ENCODE results near the gene EVA1C.
"Not testable (repeated sequence)": the region's sequence is repeated elsewhere in the genome, so short reads cannot be mapped to it uniquely, and the experiment has no call there.

EVA1C gene

DNA sequence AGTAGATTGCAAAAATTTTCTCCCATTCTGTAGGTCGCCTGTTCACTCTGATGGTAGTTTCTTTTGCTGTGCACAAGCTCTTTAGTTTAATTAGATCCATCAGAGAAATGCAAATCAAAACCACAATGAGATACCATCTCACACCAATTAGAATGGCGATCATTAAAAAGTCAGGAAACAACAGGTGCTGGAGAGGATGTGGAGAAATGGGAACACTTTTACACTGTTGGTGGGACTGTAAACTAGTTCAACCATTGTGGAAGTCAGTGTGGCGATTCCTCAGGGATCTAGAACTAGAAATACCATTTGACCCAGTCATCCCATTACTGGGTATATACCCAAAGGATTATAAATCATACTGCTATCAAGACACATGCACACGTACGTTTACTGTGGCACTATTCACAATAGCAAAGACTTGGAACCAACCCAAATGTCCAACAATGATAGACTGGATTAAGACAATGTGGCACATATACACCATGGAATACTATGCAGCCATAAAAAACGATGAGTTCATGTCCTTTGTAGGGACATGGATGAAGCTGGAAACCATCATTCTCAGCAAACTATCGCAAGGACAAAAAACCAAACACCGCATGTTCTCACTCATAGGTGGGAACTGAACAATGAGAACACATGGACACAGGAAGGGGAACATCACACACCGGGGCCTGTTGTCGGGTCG is 21.8 kb upstream of the EVA1C start:
- DNase-seq: not testable (repeated sequence)

DNA sequence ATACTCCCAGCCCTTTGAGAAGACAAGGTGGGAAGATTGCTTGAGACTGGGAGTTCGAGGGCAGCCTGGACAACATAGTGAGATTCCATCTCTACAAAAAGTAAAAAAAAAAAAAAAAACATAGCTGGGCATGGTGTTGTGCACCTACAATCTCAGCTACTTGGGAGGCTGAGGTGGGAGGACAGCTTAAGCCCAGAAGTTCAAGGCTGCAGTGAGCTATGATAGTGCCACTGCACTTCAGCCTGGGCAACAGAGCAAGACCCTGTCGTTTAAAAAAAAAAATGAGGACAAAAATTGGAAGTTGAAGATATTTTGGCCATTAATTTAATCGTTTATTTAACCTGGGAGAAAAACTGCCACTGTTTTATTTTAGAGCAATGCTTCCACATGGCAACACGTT is 20.8 kb upstream of the EVA1C start:
- DNase-seq: no peak

DNA sequence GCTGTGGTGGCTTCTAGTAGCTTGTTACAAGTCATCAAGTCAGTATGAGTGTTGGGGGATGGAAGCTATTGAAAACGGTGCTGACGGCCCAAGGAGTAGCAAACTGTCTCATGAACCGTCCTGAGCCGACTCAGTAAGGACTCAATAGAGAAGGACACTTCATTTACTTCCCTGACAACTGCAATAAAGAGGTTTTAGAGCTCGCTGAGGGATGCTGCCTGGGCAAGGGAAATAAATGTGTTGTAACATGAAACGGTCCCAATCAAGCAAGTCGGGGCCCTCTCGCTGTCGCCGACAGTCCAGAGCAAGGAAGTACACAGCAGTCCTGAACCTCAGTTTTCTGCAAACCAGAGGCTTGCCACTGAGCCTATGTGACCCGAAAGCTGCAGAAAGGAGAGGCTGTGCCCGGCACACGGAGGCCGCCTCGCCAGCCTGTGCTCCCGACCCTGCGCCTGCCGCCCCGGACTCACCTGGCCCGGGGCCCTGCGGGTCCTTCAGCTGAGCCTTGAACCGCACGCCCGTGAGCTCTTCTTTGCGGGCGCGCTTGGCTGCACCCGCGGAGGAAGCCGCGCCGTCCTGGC is 20.1 kb upstream of the EVA1C start:
- peak; percentile 9 for DNase-seq

DNA sequence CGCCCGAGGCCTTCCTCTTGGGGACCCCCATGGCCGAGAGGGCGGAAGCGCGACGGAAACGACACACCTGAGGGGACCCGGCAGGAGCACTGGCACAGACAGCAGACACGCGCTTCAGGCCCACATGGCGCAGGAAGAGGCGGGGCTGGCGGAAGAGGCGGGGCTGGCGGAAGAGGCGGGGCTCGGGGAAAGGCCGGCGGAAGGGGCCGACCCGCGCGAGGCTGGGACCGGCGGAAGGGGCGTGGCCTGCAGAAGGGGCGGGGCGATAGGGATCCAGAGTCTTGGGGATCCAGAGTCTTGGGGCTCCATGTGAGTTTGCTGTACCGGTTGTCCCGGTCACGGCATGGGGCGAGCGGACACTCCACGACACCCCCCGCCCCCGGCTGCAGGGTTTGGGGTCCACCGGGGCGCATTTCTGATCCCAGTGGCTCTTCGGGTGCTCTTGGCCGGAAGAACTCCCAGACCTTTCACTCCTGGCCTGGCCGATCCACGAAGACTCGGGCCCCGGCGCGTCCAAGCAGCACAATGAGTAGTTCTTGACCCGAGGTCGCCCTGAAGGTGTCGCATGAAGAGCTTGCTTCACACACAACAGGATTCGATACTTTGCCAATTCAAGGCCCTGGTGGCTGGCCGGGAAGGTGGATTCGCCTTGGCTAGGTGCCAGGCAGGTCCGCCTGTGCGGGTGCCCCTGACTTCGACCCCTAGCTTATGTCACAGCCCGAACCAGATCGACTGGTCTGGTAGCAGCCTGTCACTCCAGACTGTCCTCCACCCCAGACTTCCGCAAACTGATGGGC is 19.4 kb upstream of the EVA1C start, which contains the start of gene URB1:
Gene URB1, minus strand, starts transcription at position 133 of the 797 bp plus-strand sequence. Its CDS starts 102 bp downstream, at position 31.
- peak; percentile 95 for DNase-seq

DNA sequence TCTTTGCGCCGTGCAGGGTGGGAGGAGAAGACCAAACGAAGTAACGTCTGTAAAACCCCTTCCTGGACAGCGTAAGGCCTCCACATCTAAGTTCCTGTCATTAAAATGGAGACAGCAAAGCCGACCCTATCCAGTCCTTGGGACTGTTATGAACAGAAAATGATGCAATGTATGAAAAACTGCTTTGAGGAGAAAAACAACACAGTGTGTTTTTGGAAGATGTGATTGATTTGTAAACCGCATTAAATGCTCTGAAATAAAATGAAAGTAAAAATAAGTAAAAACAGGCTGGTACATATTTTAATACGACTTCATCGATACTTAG is 18.9 kb upstream of the EVA1C start:
- DNase-seq: no peak

DNA sequence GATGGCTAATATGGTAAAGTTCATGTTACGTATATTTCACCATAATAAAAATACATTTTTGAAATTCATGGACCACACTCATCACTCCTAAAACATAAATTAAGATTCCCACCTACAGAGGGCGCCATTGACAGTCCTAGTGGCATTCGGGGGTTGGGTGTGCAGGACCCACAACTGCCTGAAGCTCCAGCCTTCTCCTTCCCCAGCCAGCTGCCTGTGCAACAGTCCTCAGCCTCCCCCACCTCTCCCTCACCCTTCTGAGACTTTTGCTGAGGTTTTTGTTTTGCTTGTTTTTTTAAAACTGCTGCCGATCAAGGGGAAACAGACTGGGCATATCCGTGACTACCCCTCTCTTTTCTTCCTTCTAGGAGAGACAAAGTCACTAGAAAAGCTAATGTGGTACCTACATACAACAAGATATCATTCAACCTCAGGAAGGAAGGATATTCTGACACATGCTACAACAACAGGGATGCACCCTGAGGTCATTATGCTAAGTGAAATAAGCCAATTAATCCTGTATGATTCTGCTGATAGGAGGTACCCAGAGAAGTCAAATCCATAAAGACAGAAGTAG is 9.2 kb upstream of the EVA1C start:
- peak; percentile 68 for DNase-seq

DNA sequence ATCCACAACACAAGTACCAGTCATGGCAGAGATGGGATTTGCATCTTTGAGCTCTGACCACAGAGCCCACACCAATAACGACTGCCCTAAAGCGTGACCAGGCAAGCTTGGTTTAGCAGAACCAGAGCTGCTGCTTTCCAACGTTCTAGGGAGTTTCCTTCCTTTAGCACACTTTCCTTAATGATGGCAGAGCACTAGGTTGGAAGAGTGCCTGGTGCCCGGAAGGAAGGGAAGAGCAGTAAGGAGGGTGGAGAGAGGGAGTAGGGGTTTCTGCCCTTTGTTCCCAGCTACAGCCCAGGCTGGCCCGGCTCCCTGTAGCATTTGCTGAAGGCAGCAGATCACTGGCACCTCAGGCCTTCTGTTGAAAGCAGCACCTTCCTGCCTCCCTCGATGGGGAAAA is 6.1 kb upstream of the EVA1C start:
- DNase-seq: no peak

DNA sequence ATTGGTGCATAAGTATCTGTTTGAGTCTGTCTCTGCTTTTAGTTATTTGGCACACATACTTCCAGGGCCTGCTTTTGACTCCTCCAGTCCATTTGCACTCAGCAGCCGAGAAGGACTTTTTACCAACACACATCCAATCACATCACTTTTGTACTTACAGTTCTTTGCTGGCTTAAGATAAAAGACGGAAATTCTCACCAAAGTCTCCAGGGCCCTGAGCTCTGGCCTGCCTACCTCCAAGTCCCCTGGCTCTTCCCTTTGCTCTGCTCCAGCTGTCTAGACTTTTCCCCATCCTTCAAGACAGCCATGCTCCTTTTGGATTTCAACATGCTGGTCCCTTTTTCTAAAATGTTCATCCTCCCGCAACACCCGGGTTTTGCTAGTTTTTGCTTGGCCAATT is 2.2 kb upstream of the EVA1C start:
- DNase-seq: no peak

DNA sequence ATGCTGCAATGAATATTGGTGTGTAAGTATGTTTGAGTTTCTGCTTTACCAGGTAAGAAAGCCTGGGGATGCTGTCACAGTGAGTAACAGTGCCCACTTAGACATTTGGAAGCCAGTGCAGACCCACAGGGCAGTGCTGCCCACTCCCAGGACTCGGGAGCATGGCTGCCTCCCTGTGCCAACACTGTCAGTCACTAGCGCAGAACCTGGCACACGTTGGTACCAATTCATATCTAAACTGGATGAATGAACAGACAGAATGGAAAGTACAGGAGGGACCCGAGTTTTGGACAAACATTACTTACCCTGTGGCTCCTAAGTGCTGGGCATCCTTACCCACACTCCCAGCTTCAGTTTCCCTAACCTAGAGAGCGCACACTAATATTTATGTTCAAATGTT is 1.6 kb upstream of the EVA1C start:
- no peak for DNase-seq

DNA sequence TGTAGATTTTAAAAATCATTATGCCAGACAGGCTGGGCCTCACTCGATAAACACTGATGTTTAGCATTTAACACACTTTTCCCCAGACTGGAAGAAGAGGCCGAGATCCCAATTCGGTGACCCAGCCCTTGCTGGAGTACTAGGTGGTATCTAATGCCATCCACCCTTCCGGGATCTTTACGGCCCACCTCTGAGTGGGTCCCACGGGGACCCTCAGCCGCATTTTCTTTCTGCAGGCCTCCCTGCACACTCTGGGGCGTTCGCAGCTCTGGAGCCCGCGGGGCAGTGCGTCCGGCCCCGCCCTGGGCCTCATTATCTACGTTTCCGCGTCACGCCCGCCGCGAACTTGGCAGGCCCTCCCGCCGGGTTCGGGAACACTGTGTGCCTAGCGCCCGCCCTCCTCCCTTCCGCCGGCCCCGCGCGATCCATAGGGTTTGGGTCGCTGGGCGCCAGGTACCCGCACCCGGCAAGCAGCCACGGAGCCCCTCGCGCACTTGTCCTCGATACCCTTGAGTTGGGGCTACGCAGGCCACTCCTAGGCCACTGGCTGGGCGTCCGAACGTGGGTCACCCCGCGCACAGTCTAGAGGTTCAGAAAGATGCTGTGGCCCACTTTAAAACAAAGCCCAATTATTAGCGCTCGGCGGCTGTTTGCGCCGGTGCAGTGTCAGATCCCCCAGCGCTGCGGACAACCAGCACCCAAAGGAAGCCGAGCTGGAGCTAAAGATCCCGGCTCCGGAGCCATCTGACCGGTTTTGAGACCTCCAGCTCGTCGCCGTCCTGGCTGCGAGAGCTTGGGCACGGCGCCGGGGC is 950 bp upstream of the EVA1C start:
- peak; percentile 66 for DNase-seq

DNA sequence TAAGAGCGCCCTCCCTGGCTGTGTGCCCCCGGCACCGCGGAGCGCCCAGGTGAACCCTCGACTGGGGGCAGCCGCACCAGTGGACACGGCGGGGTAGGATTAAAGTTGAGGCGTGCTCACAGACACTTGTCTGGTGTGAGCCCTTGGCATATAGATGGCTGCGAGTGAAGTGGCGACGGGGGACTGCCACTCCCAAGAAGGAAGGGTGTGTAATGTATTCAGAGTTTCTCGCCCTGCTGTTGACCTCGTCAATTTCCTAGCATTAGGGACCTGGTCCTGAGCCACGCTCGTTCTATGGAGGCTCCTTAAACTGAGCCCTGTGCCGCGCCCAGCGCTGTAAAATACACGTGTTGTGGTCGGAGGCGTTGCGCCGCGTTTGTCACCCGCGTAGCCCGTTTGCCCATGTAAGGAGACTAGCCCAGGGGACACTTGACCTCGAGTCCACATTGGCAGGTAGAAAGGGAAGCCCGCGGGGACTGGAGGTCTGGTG is 554 bp downstream of the EVA1C start:
- DNase-seq: peak; percentile 13

DNA sequence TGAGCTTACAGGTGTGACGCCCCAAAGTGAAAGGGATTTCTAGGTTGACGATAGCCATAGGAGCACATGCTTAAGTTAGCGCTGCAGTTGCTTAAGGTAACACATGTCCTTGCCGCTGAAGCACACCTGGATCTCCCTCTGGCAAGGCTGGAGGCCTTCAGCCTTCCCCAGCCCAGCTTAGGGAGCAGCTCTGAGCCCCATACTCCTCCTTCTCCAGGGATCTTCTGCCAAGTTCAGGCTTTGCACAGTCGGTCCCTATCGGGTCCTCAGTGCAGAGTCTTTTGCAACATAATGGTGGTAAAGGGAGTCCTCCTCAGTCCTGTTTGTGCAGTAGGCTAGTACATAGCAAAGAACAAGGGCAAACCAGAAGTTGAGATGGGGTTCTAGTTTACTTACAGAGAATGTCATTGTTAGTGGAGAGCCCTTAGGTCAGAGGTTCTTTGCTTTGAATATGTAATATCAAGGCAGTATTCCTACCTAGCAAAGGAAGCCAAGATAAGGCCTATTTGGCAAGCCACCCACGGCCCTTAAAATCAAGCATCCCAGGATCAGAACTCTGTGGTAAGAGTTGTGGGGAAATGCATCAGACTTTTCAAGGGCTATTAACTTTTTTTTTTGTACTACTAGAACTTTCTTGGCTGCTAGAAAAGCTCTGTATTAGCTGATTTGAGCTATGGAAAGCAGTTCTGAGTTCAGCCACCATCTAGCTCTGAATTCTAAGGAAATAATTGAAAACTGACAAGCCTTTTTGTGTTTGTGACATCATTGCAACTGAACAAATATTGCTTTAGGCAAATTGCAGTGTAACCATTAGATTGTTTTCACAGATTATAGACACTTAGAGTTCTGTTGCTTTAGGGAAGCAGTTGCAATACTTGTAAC is 1.4 kb downstream of the EVA1C start:
- no peak for DNase-seq

DNA sequence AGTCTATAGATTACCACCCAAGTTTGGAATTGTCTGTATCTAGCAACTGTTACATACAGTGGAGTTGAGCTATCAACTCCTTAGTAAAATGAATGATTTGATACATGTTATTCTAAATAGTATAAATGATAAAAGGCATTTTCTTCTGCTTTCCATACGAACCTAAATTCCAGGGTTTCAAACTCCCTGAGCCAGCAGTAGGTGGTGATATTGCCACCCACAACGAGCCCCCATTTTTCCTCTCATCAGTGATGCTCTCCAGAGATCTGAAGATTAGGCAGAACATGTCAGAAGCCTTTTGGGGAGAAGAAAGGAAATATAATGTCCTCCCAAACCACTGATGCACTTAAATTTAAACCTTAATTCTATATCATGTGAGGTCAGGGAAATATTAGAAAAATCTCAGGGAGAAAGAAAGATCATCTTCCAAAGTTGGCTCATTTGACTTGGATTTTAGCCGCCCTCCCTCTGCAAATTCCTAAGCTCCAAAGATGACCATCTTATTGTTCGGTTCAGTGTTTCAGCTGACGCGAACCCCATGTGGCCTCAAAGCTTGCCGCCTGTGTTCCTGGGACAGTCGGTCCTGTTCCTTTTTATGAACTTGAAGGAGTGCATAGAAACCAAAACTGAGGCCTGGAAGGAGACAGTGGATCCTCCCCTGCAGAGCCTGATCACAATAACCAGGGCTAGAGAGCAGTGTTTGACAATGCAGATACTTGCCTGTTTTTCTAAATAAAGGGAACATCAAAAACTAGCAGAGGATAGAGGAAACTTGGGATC is 2.3 kb downstream of the EVA1C start:
- DNase-seq: no peak

DNA sequence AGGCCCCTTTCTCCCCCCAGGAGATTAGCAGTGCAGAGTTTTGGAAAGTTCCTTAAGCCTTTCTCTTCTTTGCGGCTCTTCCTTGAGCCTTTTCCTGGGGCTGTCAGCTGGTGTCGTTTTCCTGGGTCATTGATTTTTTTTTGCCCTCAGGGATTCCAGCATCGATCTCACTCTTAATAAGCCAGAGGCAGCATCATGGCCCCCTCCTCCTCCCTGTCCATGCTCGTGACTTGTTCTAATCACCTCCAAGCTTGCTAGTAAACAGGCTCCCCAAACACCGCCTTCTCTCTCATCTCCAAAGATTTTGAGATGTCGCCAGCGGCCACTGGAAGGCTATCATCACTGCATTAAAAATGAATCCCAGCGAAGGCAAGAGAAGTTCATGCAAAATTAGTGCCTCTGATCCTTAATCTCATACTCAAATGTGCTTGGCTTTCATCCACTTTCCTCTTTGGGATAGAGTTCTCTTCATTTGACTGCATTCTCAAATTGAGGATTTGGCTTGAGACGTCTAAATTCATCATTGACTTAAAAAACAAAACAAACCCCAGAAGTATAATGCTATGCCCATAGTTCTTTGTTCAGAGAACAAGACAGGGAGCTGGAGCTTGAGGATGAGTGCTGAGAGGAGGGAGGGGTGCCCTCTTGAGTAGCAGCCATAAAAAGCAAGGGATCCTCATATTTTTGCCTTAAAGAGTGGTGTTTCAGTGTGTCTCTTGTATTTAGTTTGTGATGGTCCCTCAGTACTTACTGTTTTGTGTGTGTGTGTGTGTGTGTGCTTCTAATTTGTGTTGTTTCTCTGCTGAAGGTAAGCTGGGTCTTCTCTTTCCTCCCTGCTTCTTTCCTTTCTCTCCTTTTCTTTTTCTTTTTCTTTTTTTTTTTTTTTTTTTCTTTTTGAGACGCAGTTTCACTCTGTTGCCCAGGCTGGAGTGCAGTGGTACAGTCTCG is 3.2 kb downstream of the EVA1C start:
- no peak for DNase-seq

DNA sequence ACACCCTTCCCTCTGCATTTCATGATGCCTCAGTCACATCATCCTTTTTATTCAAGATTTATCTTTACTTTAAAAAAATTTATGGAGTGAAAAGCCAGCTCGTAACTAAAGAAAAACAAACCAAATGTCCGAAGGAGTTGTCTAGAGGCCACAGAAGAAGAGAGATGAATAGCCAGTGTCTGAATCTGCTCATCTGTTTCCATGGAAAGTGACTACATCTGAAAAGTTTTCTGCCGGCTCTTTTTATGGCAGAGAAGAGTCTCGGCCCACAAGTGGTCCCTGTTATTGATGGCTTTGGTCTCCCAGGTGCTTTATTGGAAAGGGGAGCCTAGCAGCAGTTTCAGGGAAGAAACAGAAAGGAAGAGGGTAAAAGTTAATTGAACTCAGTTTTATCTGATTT is 5.6 kb downstream of the EVA1C start:
- DNase-seq: no peak

DNA sequence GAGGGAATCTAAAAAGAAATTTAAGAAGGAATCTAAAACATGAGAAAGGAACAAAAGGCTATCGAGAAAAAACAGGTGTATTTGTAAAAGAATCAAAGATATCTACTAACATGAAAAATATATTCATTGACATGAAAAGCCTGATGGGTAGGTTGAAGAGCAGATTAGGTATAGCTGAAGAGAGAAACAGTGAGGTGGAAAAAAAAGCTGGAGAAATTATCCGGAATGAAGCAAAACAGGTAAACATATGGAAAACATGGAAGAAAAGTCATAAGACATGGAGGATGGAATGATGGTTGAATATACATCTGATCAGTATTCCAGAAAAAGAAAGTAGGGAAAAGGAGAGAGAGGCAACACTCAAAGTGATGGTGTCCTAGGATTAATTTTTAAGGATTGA is 9.6 kb downstream of the EVA1C start:
- no peak for DNase-seq

DNA sequence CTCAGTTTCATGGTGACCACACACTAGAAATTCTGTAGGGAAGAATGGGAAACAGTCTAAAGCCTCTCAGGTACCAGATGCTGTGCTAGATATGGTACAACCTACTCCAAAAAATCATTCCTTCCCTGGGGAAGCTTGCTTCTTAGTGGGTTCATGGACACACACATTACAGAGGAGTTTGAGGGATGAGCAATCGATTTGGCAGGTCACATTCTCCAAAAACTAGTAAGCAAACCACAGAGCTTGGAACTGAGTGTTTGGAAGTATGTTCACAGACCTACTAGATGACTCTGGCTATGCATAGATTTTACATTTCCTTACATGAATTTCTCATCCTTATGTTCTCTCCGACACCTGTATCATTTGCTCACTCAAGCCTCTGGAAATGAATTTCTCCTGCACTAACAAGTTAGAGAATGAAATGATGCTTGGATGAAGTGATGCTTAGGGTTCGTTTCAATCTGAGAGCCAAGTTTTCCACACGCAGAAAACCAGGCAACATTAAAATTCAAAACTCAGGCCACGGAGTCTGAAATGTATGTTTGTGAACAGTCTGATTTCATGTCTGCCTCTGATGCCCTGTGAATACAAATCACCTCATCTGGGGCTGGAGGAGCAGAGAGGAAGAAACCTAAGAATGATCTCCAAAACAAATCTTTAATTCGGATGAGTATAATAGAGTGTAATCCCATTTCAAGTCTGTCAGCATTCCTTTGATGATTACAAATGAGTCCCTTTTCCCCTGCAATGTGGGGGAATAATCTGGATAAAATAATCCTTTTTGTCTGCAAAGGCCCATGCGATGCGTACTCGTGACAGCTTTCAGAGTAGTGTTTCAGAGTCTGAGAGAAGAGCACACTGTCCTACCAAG is 11.0 kb downstream of the EVA1C start:
- no peak for DNase-seq

DNA sequence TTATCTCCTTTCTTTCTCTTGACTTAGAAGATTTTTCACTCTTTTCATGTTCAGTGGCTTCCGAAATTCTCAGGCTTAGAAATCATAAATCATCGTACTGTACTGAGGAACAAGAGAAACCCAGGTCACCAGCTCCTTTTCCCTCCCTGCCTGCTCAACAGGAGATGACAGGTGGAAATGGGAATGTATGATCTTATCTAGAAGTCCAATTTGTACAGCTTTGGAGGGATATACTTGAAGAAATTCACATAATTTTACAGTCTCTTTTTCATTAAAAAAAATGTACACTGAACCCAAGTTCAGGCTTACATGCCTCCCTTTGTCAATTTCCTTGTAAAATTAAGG is 11.7 kb downstream of the EVA1C start:
- DNase-seq: no peak

DNA sequence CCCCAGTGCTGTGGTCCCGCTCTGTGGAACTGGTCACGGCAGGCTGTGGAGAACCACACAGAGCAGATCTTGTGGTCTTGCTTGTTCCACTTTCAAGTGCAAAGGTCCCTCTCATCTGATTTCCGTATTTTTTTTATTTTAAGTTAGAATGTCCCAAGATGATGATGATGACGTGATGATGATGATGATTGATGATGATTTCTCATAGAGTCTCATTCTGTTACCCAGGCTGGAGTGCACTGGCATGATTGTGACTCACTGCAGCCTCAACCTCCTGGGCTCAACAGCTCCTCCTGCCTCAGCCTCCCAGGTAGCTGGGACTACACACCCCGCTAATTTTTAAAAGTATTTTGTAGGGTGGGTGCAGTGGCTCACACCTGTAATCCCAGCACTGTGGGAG is 12.2 kb downstream of the EVA1C start:
- DNase-seq: no peak

Data from stimulated activated CD4-positive, alpha-beta T cell treated with anti-CD3 and anti-CD28 coated beads, Interleukin-4, amount 100 ng/mL, for 24 hours (primary cell).